GM13977 (cell line): ENCODE measurements around the gene NCOA7.

ENCODE experiments used
- DNase-seq: peaks from one replicate; pipeline ENCODE4 v3.0.0; 2012; ENCODE audit warnings: low spot score
- in situ Hi-C: fragments of 300-500 bp; cut with MboI; formaldehyde crosslinking; loops from one replicate; pipeline ENCODE4 v1.12.0; 2022; ENCODE audit warnings: low sequenced_read_pairs, low pct_unique_long_range_greater_than_20kb, mixed read lengths, inconsistent platforms; ENCODE audit not compliant: unreplicated experiment
- TF ChIP-seq, protein P1 (sequence below): IDR thresholded peaks from 2 replicates; pipeline ENCODE4 v1.5.1; 2012; ENCODE audit warnings: mild to moderate bottlenecking, control low read depth; ENCODE audit not compliant: insufficient read depth; ENCODE audit errors: extremely low read depth, missing control alignments

NCOA7 gene

GRCh38 chr6:125753937-125754259 lies 36.9 kb upstream of the NCOA7 start:
- TF ChIP-seq, protein P1, sequence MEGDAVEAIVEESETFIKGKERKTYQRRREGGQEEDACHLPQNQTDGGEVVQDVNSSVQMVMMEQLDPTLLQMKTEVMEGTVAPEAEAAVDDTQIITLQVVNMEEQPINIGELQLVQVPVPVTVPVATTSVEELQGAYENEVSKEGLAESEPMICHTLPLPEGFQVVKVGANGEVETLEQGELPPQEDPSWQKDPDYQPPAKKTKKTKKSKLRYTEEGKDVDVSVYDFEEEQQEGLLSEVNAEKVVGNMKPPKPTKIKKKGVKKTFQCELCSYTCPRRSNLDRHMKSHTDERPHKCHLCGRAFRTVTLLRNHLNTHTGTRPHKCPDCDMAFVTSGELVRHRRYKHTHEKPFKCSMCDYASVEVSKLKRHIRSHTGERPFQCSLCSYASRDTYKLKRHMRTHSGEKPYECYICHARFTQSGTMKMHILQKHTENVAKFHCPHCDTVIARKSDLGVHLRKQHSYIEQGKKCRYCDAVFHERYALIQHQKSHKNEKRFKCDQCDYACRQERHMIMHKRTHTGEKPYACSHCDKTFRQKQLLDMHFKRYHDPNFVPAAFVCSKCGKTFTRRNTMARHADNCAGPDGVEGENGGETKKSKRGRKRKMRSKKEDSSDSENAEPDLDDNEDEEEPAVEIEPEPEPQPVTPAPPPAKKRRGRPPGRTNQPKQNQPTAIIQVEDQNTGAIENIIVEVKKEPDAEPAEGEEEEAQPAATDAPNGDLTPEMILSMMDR = no peak
- no peak for DNase-seq
- in situ Hi-C loops = loop anchor here (10.0 kb wide), 1 partner anchor 239 kb away; no protein-coding TSS in a partner anchor

GRCh38 chr6:125754566-125754965 lies 36.2 kb upstream of the NCOA7 start:
- in situ Hi-C loops = loop anchor here (10.0 kb wide), 1 partner anchor 240 kb away; no protein-coding TSS in a partner anchor
- no peak for DNase-seq
- TF ChIP-seq, protein P1 = no peak

- DNase-seq = no peak
- TF ChIP-seq, protein P1 = peak; percentile 68
- in situ Hi-C loops = loop anchor here (5.0 to 10.0 kb wide), 2 partner anchors 245 to 447 kb away; no protein-coding TSS in a partner anchor
These were observed 31.4 kb upstream of the NCOA7 start for GRCh38 chr6:125759184-125759902.

- no peak for DNase-seq
- TF ChIP-seq, protein P1 = no peak
- in situ Hi-C loops = loop anchor here (5.0 to 10.0 kb wide), 2 partner anchors 245 to 448 kb away; no protein-coding TSS in a partner anchor
These were observed 30.8 kb upstream of the NCOA7 start for GRCh38 chr6:125759959-125760457.

GRCh38 chr6:125764121-125764671 lies 26.6 kb upstream of the NCOA7 start:
- in situ Hi-C loops = no loop called here
- TF ChIP-seq, protein P1 = no peak
- DNase-seq = no peak

- in situ Hi-C loops = no loop called here
- TF ChIP-seq, protein P1 = no peak
- no peak for DNase-seq
These were observed 24.8 kb upstream of the NCOA7 start for GRCh38 chr6:125765944-125766343.
